Measurements from ENCODE around the gene RPS5. TPM values are rescaled to one million over a fixed set of nuclear protein-coding genes. Genes with fewer than 3 reads are reported as not detected.

Gene RPS5
- total RNA-seq, 1 donor: 1,183 TPM

- DNase-seq (ENCODE audit: low read depth): no peak
- no peak overlapping the region for H3K4me3 ChIP-seq (ENCODE audit: low read depth, low read length)
- no peak for TF ChIP-seq CTCF (IDR thresholded peaks at IDR 0.05; ENCODE audit: insufficient read depth, low read depth, low read length)
Observed at GRCh38 chr19:58395979-58396627, 9.0 kb downstream of the RPS5 start.

- no peak for TF ChIP-seq CTCF (IDR thresholded peaks at IDR 0.05; ENCODE audit: insufficient read depth, low read depth, low read length)
- H3K4me3 ChIP-seq (ENCODE audit: low read depth, low read length): no peak overlapping the region
- DNase-seq (ENCODE audit: low read depth): no peak
Observed at GRCh38 chr19:58396691-58397532, 9.8 kb downstream of the RPS5 start.

GRCh38 chr19:58397533-58398037 is 10.5 kb downstream of the RPS5 start:
- no peak overlapping the region for H3K4me3 ChIP-seq (ENCODE audit: low read depth, low read length)
- TF ChIP-seq CTCF (IDR thresholded peaks at IDR 0.05; ENCODE audit: insufficient read depth, low read depth, low read length): no peak
- no peak for DNase-seq (ENCODE audit: low read depth)

- no peak overlapping the region for H3K4me3 ChIP-seq (ENCODE audit: low read depth, low read length)
- no peak for TF ChIP-seq CTCF (IDR thresholded peaks at IDR 0.05; ENCODE audit: insufficient read depth, low read depth, low read length)
- no peak for DNase-seq (ENCODE audit: low read depth)
Observed at GRCh38 chr19:58398087-58398486, 11.0 kb downstream of the RPS5 start.

GRCh38 chr19:58398545-58398944 is 11.5 kb downstream of the RPS5 start:
- no peak overlapping the region for H3K4me3 ChIP-seq (ENCODE audit: low read depth, low read length)
- no peak for TF ChIP-seq CTCF (IDR thresholded peaks at IDR 0.05; ENCODE audit: insufficient read depth, low read depth, low read length)
- no peak for DNase-seq (ENCODE audit: low read depth)

GRCh38 chr19:58399903-58400302 is 12.8 kb downstream of the RPS5 start:
- TF ChIP-seq CTCF (IDR thresholded peaks at IDR 0.05; ENCODE audit: insufficient read depth, low read depth, low read length): no peak
- no peak overlapping the region for H3K4me3 ChIP-seq (ENCODE audit: low read depth, low read length)
- DNase-seq (ENCODE audit: low read depth): no peak

Data from fibroblast of villous mesenchyme (primary cell).